HepG2 (cell line): ENCODE results near the gene ADI1. TPM values are rescaled to one million over a fixed set of nuclear protein-coding genes. Genes with fewer than 3 reads are reported as not detected.
A peak's percentile ranks its signal among the peaks of the same experiment; 100 is the strongest.

ENCODE experiments used
- AHDC1 ChIP-seq: sonication (generic); formaldehyde crosslinking; IDR thresholded peaks from 2 replicates; pipeline ENCODE4 v1.5.1; 2020; ENCODE audit warnings: mild to moderate bottlenecking, missing genetic modification reagents, borderline replicate concordance
- HOXA3 ChIP-seq: sonication (generic); formaldehyde crosslinking; IDR thresholded peaks from 2 replicates; pipeline ENCODE4 v1.5.0; 2020; ENCODE audit warnings: missing genetic modification reagents
- KDM5A ChIP-seq: fragments of 200-600 bp; sonication (generic); IDR thresholded peaks from 2 replicates; pipeline ENCODE4 v1.7.0; 2018; ENCODE audit warnings: antibody characterized with exemption, mild to moderate bottlenecking, low read length, borderline replicate concordance
- MAFK ChIP-seq, 2 experiments: IDR thresholded peaks in 1 of 2; conservative IDR thresholded peaks in 1 of 2; 2 replicates each; pipeline ENCODE4 v1.6.1; 2011; ENCODE audit warnings: improper control_type of control experiment in 2 of 2, low read length in 2 of 2
- PAXIP1 ChIP-seq: sonication (generic); formaldehyde crosslinking; conservative IDR thresholded peaks from 2 replicates; pipeline ENCODE4 v1.4.0; 2020; ENCODE audit warnings: mild to moderate bottlenecking, missing genetic modification reagents, moderate library complexity
- RBAK ChIP-seq: sonication (generic); formaldehyde crosslinking; IDR thresholded peaks from 2 replicates; pipeline ENCODE4 v1.5.1; 2020; ENCODE audit warnings: mild to moderate bottlenecking, missing genetic modification reagents
- U2AF1 ChIP-seq: fragments of 200-400 bp; formaldehyde crosslinking; optimal IDR thresholded peaks from 2 replicates; pipeline ENCODE3; 2017; ENCODE audit warnings: mild to moderate bottlenecking, low read depth, low read length
- ZNF124 ChIP-seq: sonication (generic); formaldehyde crosslinking; IDR thresholded peaks from 2 replicates; pipeline ENCODE4 v1.4.0; 2020; ENCODE audit warnings: missing genetic modification reagents
- ZNF609 ChIP-seq: sonication (generic); formaldehyde crosslinking; IDR thresholded peaks from 2 replicates; pipeline ENCODE4 v1.4.0; 2020; ENCODE audit warnings: mild to moderate bottlenecking, missing genetic modification reagents, borderline replicate concordance
- ZNF644 ChIP-seq: IDR thresholded peaks from 2 replicates; pipeline ENCODE4 v1.6.1; 2016; ENCODE audit warnings: low read depth
- polyA plus RNA-seq, 8 experiments: library from polyadenylated mRNA; depleted of rRNA in 3 of 8; stranded (reverse) in 7 of 8; unstranded in 1 of 8; fragments of >200 nt; fragmentation: Illumina TruSeq in 4 of 8; extraction: Trizol in 4 of 8; gene quantifications; 2 replicates each; pipeline versions ENCODE4 v1.2.1 to v1.2.3, GENCODE V29; 2011 to 2016; ENCODE audit warnings: low read depth in 4 of 8, missing spikeins in 1 of 8, mixed read lengths in 1 of 8; ENCODE audit not compliant: insufficient read depth in 1 of 8
- total RNA-seq, 5 experiments: library from RNA; depleted of rRNA; stranded (reverse); fragments of >200 nt; fragmentation: Illumina TruSeq; extraction: Trizol; gene quantifications; 2 replicates each; pipeline ENCODE4 v1.2.3, GENCODE V29; 2016; ENCODE audit warnings: low read depth in 1 of 5

Gene ADI1
- total and polyA plus RNA-seq, 2 of the 13 experiments (the other 11 are each of a cell fraction or from before 2014, with no cell fraction given), result 28.7 to 123 TPM

- TF ChIP-seq ZNF124 (CRISPR knock-in tag) (peak; percentile 21; the same call in 1 of the 2 replicates), HOXA3 (CRISPR knock-in tag) (peak; percentile 80), AHDC1 (no peak; the same call in 1 of the 2 replicates), U2AF1 (peak; percentile 49), MAFK (conservative IDR thresholded peaks at IDR 0.05 in 1 of 2, IDR thresholded peaks at IDR 0.05 in 1 of 2; ENCODE audit: low read length in 2 of 2) (no peak), KDM5A (no peak; the same call in 1 of the 2 replicates), ZNF609 (CRISPR knock-in tag) (peak; percentile 56; the same call in 1 of the 2 replicates), PAXIP1 (CRISPR knock-in tag) (peak; percentile 77), RBAK (0 out of 2 replicates have a peak, but pooled peaks have one; percentile 35), ZNF644 (CRISPR knock-in tag) (no peak)
These were observed 26.2 kb downstream of the ADI1 start (continued) for GRCh38 chr2:3492951-3493614.
